ENCODE measurements around the gene KRTAP5-3. TPM values are rescaled to one million over a fixed set of nuclear protein-coding genes. Genes with fewer than 3 reads are reported as not detected.

Gene KRTAP5-3
- polyA plus RNA-seq, 2 of the 4 experiments (the other 2 are of a cell fraction): not detected

- peaks cover 32% of the 10 kb centered on the region for H3K4me1 ChIP-seq
- WGBS (ENCODE audit: missing lambda C conversion rate): 83% methylated on average over 24 of the region's 28 CpGs
- peak overlapping the region; percentile 15; the same call in 1 of the 3 replicates for H3K4me2 ChIP-seq
- H3K27ac ChIP-seq: no peak overlapping the region; a peak in 1 of 6 replicates
- no peaks in the 10 kb centered on the region for H3K9me3 ChIP-seq
- no peak overlapping the region for H3K4me3 ChIP-seq
- FAIRE-seq (no peak), ATAC-seq (no peak), DNase-seq (ENCODE audit: low read depth in 1 of 2, low spot score in 1 of 2) (no peak)
- POLR2A ChIA-PET: no interaction called here
- TF ChIP-seq CEBPB (IDR thresholded peaks at IDR 0.05) (no peak), BHLHE40 (IDR thresholded peaks at IDR 0.05; ENCODE audit: low read depth, low read length) (no peak), POLR2AphosphoS2 (conservative IDR thresholded peaks at IDR 0.05; ENCODE audit: low read length) (no peak), ZNF302 (CRISPR knock-in tag; IDR thresholded peaks at IDR 0.05) (no peak), HOXB13 (CRISPR knock-in tag; IDR thresholded peaks at IDR 0.05; ENCODE audit: low read depth) (no peak), CHD2 (IDR thresholded peaks at IDR 0.05; ENCODE audit: low read length, partially characterized antibody) (no peak), ESRRA (IDR thresholded peaks at IDR 0.05; ENCODE audit: borderline replicate concordance, low read length) (no peak), EHMT2 (IDR thresholded peaks at IDR 0.05; ENCODE audit: low read depth) (no peak), PHF8 (IDR thresholded peaks at IDR 0.05; ENCODE audit: borderline replicate concordance, low read depth) (no peak), SREBF2 (IDR thresholded peaks at IDR 0.05) (no peak), JUN (IDR thresholded peaks at IDR 0.05) (no peak), EP300 (IDR thresholded peaks at IDR 0.05) (no peak), ATOH8 (CRISPR knock-in tag; IDR thresholded peaks at IDR 0.05; ENCODE audit: low read depth) (no peak), PBX3 (IDR thresholded peaks at IDR 0.05) (no peak), MYC (IDR thresholded peaks at IDR 0.05; ENCODE audit: borderline replicate concordance, low read length) (no peak), ZSCAN20 (CRISPR knock-in tag; IDR thresholded peaks at IDR 0.05) (no peak), ELK1 (IDR thresholded peaks at IDR 0.05; ENCODE audit: low read depth, low read length) (no peak)
- CTCF ChIA-PET: interaction anchor here (1.0 to 26.3 kb wide), 9 partner anchors 9 to 363 kb away, joined by 3 to 719 read pairs (median 3); no protein-coding TSS in a partner anchor
Measured at GRCh38 chr11:1565173-1565903, 42.9 kb downstream of the KRTAP5-3 start.

GRCh38 chr11:1564535-1565172 is 43.6 kb downstream of the KRTAP5-3 start:
- ATAC-seq: no peak
- TF ChIP-seq HEYL (CRISPR knock-in tag; IDR thresholded peaks at IDR 0.05) (no peak), E2F6 (IDR thresholded peaks at IDR 0.05; ENCODE audit: borderline replicate concordance, low read depth) (no peak), HOXA7 (CRISPR knock-in tag; IDR thresholded peaks at IDR 0.05) (no peak), CBX2 (IDR thresholded peaks at IDR 0.05; ENCODE audit: borderline replicate concordance, low read depth) (no peak), CBX8 (IDR thresholded peaks at IDR 0.05) (no peak), HOXB13 (CRISPR knock-in tag; IDR thresholded peaks at IDR 0.05; ENCODE audit: low read depth) (no peak), TP53 (CRISPR knock-in tag; IDR thresholded peaks at IDR 0.05) (no peak), BHLHE40 (IDR thresholded peaks at IDR 0.05; ENCODE audit: low read depth, low read length) (no peak), CTCF (IDR thresholded peaks at IDR 0.05) (no peak), ZC3H11A (IDR thresholded peaks at IDR 0.05) (no peak), TFCP2L1 (CRISPR knock-in tag; IDR thresholded peaks at IDR 0.05) (no peak), JUNB (IDR thresholded peaks at IDR 0.05) (no peak), CHD4 (IDR thresholded peaks at IDR 0.05; ENCODE audit: borderline replicate concordance) (no peak), EHMT2 (IDR thresholded peaks at IDR 0.05; ENCODE audit: low read depth) (no peak), SREBF2 (IDR thresholded peaks at IDR 0.05) (no peak), FOSL2 (IDR thresholded peaks at IDR 0.05) (no peak), FOSL2 (CRISPR knock-in tag; IDR thresholded peaks at IDR 0.05) (no peak), USF2 (IDR thresholded peaks at IDR 0.05) (no peak)

More at GRCh38 chr11:1564535-1565172, 43.6 kb downstream of the KRTAP5-3 start:
- WGBS (ENCODE audit: missing lambda C conversion rate): 75% methylated on average over 6 of the region's 16 CpGs
- DNase-seq (ENCODE audit: low read depth in 1 of 2, low spot score in 1 of 2): peak in 1 of 2 experiments; percentile 38
- Histone ChIP-seq H3K4me1 (peaks cover 35% of the 10 kb centered on the region), H3K4me3 (no peak overlapping the region), H3K9me3 (no peaks in the 10 kb centered on the region), H3K4me2 (peak overlapping the region; percentile 15; the same call in 2 of the 3 replicates), H3K27ac (peak overlapping the region in 1 of 2 experiments; percentile 62; a peak in 3 of 6 replicates)
- ChIA-PET CTCF (interaction anchor here (1.1 to 26.3 kb wide), 5 partner anchors 11 to 362 kb away, joined by 3 to 719 read pairs (median 4); no protein-coding TSS in a partner anchor), POLR2A (interaction anchor here (0.8 kb wide), 1 partner anchor 9 kb away, joined by 3 read pairs; no protein-coding TSS in a partner anchor)
- FAIRE-seq: no peak

Measured in A549 (cell line).